HCT116 (cell line): ENCODE measurements around the gene ABHD12B. TPM values are rescaled to one million over a fixed set of nuclear protein-coding genes. Genes with fewer than 3 reads are reported as not detected.

ENCODE experiments used
- ATAC-seq: fragments of 200-7000 bp; cut with Tn5 transposase; 2 replicates; pipeline ENCODE4 v1.9.1; 2020; ENCODE audit warnings: mild to moderate bottlenecking, moderate library complexity
- BruUV-seq: library from RNA; stranded (reverse); fragments of 400-500 nt; replicated peaks from 2 replicates; lab custom pipeline; 2021; lab: Mats Ljungman, UMichigan
- CTCF ChIA-PET: fragments of 300-600 bp; sonication (Branson Sonifier 250); formaldehyde crosslinking; loops from one replicate; lab custom pipeline; 2021; ENCODE audit warnings: antibody characterized with exemption; lab: Charles Lee
- POLR2A ChIA-PET: fragments of 300-600, 350-600 bp; sonication (Branson Sonifier 250); formaldehyde crosslinking; loops from one replicate; lab custom pipeline; 2021; ENCODE audit warnings: antibody characterized with exemption; lab: Charles Lee
- RAD21 ChIA-PET, 2 experiments: fragments of 300-600 bp; sonication (Branson Sonifier 250); formaldehyde crosslinking; loops; one replicate each; lab custom pipeline; 2023; ENCODE audit warnings: low total read pairs in 2 of 2; ENCODE audit not compliant: uncharacterized antibody in 2 of 2, unreplicated experiment in 2 of 2, low non-redundant PET in 1 of 2; lab: Charles Lee
- DNase-seq: peaks from one replicate; pipeline ENCODE4 v3.0.0-alpha.2; 2010; ENCODE audit warnings: low read depth, low spot score
- H2AFZ ChIP-seq: fragments of 200-600 bp; shearing (Covaris generic), sonication (generic); 2 replicates; pipeline ENCODE4 v1.6.1; 2017; ENCODE audit warnings: low read depth, mixed run types, mixed read lengths, antibody characterized with exemption, low read length; ENCODE audit not compliant: poor library complexity, severe bottlenecking
- H3K27ac ChIP-seq: 2 replicates; pipeline ENCODE4 v1.5.1; 2012; ENCODE audit warnings: low read depth, low read length
- H3K27me3 ChIP-seq: fragments of 200-600 bp; sonication (generic); 2 replicates; pipeline ENCODE4 v1.6.1; 2016; ENCODE audit warnings: mixed run types, low read length, mixed read lengths; ENCODE audit not compliant: insufficient read depth
- H3K36me3 ChIP-seq, 2 experiments: fragments of 200-500 bp in 1 of 2; fragments of 200-600 bp in 1 of 2; sonication (Bioruptor generic) in 1 of 2; sonication (generic) in 1 of 2; 2 replicates each; pipeline versions ENCODE4 v1.5.1 to v1.6.1; 2014 to 2016; ENCODE audit warnings: low read length in 2 of 2, inconsistent platforms in 1 of 2, mixed read lengths in 1 of 2, mixed run types in 1 of 2; ENCODE audit not compliant: insufficient read depth in 2 of 2, control insufficient read depth in 1 of 2
- H3K4me1 ChIP-seq, 2 experiments: fragments of 200-600 bp in 1 of 2; sonication (generic) in 1 of 2; 2 replicates each; pipeline versions ENCODE4 v1.5.1 to v1.6.1; 2012 to 2017; ENCODE audit warnings: low read length in 2 of 2, inconsistent platforms in 1 of 2, mild to moderate bottlenecking in 1 of 2, mixed read lengths in 1 of 2, mixed run types in 1 of 2, moderate library complexity in 1 of 2; ENCODE audit not compliant: insufficient read depth in 2 of 2, control insufficient read depth in 1 of 2
- H3K4me2 ChIP-seq: fragments of 200-600 bp; sonication (generic); 2 replicates; pipeline ENCODE4 v1.6.1; 2017; ENCODE audit warnings: mixed run types, low read length, mixed read lengths
- H3K4me3 ChIP-seq, 2 experiments: fragments of 200-600 bp in 1 of 2; sonication (generic) in 1 of 2; replicated peaks in 1 of 2; 2 replicates each; pipeline ENCODE4 v1.5.1; 2011 to 2016; ENCODE audit warnings: low read length in 2 of 2, control low read depth in 1 of 2, low read depth in 1 of 2, mild to moderate bottlenecking in 1 of 2, mixed read lengths in 1 of 2, mixed run types in 1 of 2
- H3K79me2 ChIP-seq: fragments of 200-600 bp; sonication (generic); 2 replicates; pipeline ENCODE4 v1.6.1; 2017; ENCODE audit warnings: mild to moderate bottlenecking, mixed run types, low read length, moderate library complexity, mixed read lengths; ENCODE audit not compliant: insufficient read depth
- H3K9ac ChIP-seq: fragments of 200-600 bp; sonication (generic); 2 replicates; pipeline ENCODE4 v1.6.1; 2016; ENCODE audit warnings: low read length, mixed read lengths
- H3K9me2 ChIP-seq: fragments of 200-600 bp; sonication (generic), shearing (Covaris generic); 2 replicates; pipeline ENCODE4 v1.6.1; 2017; ENCODE audit warnings: mixed run types, mild to moderate bottlenecking, moderate library complexity; ENCODE audit not compliant: insufficient read depth
- H3K9me3 ChIP-seq, 2 experiments: fragments of 200-500 bp in 1 of 2; fragments of 200-600 bp in 1 of 2; sonication (Bioruptor generic) in 1 of 2; sonication (generic) in 1 of 2; 2 replicates each; pipeline ENCODE4 v1.6.1; 2014 to 2017; ENCODE audit warnings: low read length in 2 of 2, mixed read lengths in 2 of 2, inconsistent platforms in 1 of 2, low read depth in 1 of 2, mild to moderate bottlenecking in 1 of 2, mixed run types in 1 of 2, moderate library complexity in 1 of 2; ENCODE audit not compliant: control insufficient read depth in 1 of 2, insufficient read depth in 1 of 2
- H4K20me1 ChIP-seq: fragments of 200-600 bp; sonication (generic), shearing (Covaris generic); 2 replicates; pipeline ENCODE4 v1.6.1; 2017; ENCODE audit warnings: mixed run types, mild to moderate bottlenecking, moderate library complexity; ENCODE audit not compliant: insufficient read depth
- CEBPB ChIP-seq: IDR thresholded peaks from 2 replicates; pipeline ENCODE4 v1.6.1; 2012; ENCODE audit warnings: low read depth
- EZH2phosphoT487 ChIP-seq: fragments of 200-600 bp; IDR thresholded peaks from 2 replicates; pipeline ENCODE4 v1.6.1; 2018; ENCODE audit warnings: antibody characterized with exemption, borderline replicate concordance
- FOSL1 ChIP-seq: IDR thresholded peaks from 2 replicates; pipeline ENCODE4 v1.6.1; 2012; ENCODE audit warnings: low read depth
- POLR2A ChIP-seq: IDR thresholded peaks from 2 replicates; pipeline ENCODE4 v1.7.0; 2011; ENCODE audit warnings: borderline replicate concordance; ENCODE audit not compliant: insufficient read depth, insufficient read length; ENCODE audit errors: extremely low read depth
- POLR2AphosphoS5 ChIP-seq: IDR thresholded peaks from 2 replicates; pipeline ENCODE4 v1.6.1; 2011; ENCODE audit warnings: mild to moderate bottlenecking, low read depth, low read length, moderate library complexity
- SP1 ChIP-seq: IDR thresholded peaks from 2 replicates; pipeline ENCODE4 v1.6.1; 2012; ENCODE audit warnings: low read depth
- SRF ChIP-seq: IDR thresholded peaks from 2 replicates; pipeline ENCODE4 v1.6.1; 2012; ENCODE audit warnings: low read depth
- TCF7L2 ChIP-seq: IDR thresholded peaks from 2 replicates; pipeline ENCODE4 v1.7.0; 2011; ENCODE audit warnings: borderline replicate concordance, inconsistent platforms; ENCODE audit not compliant: insufficient read depth, insufficient read length; ENCODE audit errors: extremely low read depth
- ZNF274 ChIP-seq: fragments of 200-500 bp; sonication (Bioruptor generic); IDR thresholded peaks from 2 replicates; pipeline ENCODE4 v1.6.1; 2014; ENCODE audit warnings: mild to moderate bottlenecking, low read depth, low read length, inconsistent platforms
- intact Hi-C: fragments of 100-400 bp; cut with micrococcal nuclease; formaldehyde crosslinking; loops from 2 replicates; pipeline ENCODE4 v1.10.0; 2022
- total RNA-seq: library from RNA; stranded (reverse); gene quantifications from one replicate; pipeline ENCODE4 v1.2.1, GENCODE V29; 2021; ENCODE audit not compliant: unreplicated experiment
- TF ChIP-seq, protein P1 (sequence below): IDR thresholded peaks from 2 replicates; pipeline ENCODE4 v1.6.1; 2012; ENCODE audit warnings: low read depth
- TF ChIP-seq, protein P2 (sequence below), 3 experiments: fragments of 200-600 bp in 1 of 3; sonication (generic) in 1 of 3; IDR thresholded peaks in 2 of 3; conservative IDR thresholded peaks in 1 of 3; 2 replicates each; pipeline ENCODE4 v1.5.1; 2012 to 2017; ENCODE audit warnings: low read depth in 2 of 3, low read length in 2 of 3, antibody characterized with exemption in 1 of 3, borderline replicate concordance in 1 of 3, control low read depth in 1 of 3, mild to moderate bottlenecking in 1 of 3, mixed read lengths in 1 of 3, mixed run types in 1 of 3, moderate library complexity in 1 of 3; ENCODE audit not compliant: insufficient read depth in 1 of 3
- TF ChIP-seq, protein P3 (sequence below): IDR thresholded peaks from 2 replicates; pipeline ENCODE4 v1.6.1; 2012
- TF ChIP-seq, protein P4 (sequence below): IDR thresholded peaks from 2 replicates; pipeline ENCODE4 v1.6.1; 2012

The ABHD12B gene
- total RNA-seq, 1 experiment from 2014 or later = 0.74 TPM

DNA sequence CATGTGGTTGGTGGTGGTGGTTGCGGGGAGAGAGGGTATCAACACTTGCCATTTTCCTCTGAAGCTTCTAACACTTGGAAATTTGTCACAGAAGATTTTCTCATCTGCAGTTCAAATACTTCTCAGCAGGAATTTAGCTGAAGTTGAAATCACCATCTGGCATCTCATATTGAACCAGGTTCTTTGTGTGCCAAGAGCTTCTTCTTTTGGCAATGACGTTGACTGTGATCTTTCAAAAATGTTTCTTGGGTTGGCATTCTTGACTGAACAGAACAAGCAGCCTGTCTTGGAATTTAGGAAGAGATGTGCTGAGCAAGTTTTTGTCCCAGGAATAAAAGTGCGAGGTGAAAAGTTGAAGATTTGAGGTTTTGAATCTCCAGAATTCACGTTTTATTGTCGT lies 32.2 kb upstream of the ABHD12B start:
- H3K4me1 ChIP-seq = peaks cover 0 to 3% of the 10 kb centered on the region in 2 experiments; a peak in 1 of 4 replicates
- H2AFZ ChIP-seq = no peak overlapping the region
- H3K79me2 ChIP-seq = no peaks in the 10 kb centered on the region
- no peak overlapping the region for H3K4me3 ChIP-seq
- no peaks in the 10 kb centered on the region for H4K20me1 ChIP-seq
- ATAC-seq = no peak
- TF ChIP-seq, protein P1, sequence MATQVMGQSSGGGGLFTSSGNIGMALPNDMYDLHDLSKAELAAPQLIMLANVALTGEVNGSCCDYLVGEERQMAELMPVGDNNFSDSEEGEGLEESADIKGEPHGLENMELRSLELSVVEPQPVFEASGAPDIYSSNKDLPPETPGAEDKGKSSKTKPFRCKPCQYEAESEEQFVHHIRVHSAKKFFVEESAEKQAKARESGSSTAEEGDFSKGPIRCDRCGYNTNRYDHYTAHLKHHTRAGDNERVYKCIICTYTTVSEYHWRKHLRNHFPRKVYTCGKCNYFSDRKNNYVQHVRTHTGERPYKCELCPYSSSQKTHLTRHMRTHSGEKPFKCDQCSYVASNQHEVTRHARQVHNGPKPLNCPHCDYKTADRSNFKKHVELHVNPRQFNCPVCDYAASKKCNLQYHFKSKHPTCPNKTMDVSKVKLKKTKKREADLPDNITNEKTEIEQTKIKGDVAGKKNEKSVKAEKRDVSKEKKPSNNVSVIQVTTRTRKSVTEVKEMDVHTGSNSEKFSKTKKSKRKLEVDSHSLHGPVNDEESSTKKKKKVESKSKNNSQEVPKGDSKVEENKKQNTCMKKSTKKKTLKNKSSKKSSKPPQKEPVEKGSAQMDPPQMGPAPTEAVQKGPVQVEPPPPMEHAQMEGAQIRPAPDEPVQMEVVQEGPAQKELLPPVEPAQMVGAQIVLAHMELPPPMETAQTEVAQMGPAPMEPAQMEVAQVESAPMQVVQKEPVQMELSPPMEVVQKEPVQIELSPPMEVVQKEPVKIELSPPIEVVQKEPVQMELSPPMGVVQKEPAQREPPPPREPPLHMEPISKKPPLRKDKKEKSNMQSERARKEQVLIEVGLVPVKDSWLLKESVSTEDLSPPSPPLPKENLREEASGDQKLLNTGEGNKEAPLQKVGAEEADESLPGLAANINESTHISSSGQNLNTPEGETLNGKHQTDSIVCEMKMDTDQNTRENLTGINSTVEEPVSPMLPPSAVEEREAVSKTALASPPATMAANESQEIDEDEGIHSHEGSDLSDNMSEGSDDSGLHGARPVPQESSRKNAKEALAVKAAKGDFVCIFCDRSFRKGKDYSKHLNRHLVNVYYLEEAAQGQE = no peak
- TF ChIP-seq, protein P2, sequence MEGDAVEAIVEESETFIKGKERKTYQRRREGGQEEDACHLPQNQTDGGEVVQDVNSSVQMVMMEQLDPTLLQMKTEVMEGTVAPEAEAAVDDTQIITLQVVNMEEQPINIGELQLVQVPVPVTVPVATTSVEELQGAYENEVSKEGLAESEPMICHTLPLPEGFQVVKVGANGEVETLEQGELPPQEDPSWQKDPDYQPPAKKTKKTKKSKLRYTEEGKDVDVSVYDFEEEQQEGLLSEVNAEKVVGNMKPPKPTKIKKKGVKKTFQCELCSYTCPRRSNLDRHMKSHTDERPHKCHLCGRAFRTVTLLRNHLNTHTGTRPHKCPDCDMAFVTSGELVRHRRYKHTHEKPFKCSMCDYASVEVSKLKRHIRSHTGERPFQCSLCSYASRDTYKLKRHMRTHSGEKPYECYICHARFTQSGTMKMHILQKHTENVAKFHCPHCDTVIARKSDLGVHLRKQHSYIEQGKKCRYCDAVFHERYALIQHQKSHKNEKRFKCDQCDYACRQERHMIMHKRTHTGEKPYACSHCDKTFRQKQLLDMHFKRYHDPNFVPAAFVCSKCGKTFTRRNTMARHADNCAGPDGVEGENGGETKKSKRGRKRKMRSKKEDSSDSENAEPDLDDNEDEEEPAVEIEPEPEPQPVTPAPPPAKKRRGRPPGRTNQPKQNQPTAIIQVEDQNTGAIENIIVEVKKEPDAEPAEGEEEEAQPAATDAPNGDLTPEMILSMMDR (IDR thresholded peaks at IDR 0.05 in 2 of 3, conservative IDR thresholded peaks at IDR 0.05 in 1 of 3; ENCODE audit: borderline replicate concordance in 1 of 3, insufficient read depth in 1 of 3, low read depth in 2 of 3, low read length in 2 of 3) = no peak
- TF ChIP-seq, protein P3, sequence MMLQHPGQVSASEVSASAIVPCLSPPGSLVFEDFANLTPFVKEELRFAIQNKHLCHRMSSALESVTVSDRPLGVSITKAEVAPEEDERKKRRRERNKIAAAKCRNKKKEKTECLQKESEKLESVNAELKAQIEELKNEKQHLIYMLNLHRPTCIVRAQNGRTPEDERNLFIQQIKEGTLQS = no peak
- no peak for TF ChIP-seq SRF
- no peak for TF ChIP-seq POLR2AphosphoS5
- no peak for TF ChIP-seq POLR2A
- TF ChIP-seq ZNF274 = no peak
- TF ChIP-seq, protein P4, sequence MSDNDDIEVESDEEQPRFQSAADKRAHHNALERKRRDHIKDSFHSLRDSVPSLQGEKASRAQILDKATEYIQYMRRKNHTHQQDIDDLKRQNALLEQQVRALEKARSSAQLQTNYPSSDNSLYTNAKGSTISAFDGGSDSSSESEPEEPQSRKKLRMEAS = no peak
- no peak for TF ChIP-seq FOSL1
- TF ChIP-seq CEBPB = no peak
- no peak for TF ChIP-seq EZH2phosphoT487
- TF ChIP-seq SP1 = no peak
- no peak for TF ChIP-seq TCF7L2
- no peak overlapping the region for H3K27ac ChIP-seq
- no peak overlapping the region for H3K9ac ChIP-seq
- RAD21 ChIA-PET = no interaction called here
- CTCF ChIA-PET = interaction anchor here (0.8 kb wide), 1 partner anchor 21 kb away, joined by 3 read pairs; no protein-coding TSS in a partner anchor
- no peaks in the 10 kb centered on the region for H3K9me3 ChIP-seq
- no peaks in the 10 kb centered on the region for H3K27me3 ChIP-seq
- DNase-seq = no peak
- H3K36me3 ChIP-seq = no peaks in the 10 kb centered on the region
- POLR2A ChIA-PET = no interaction called here
- H3K4me2 ChIP-seq = no peak overlapping the region
- BruUV-seq = no TSS peak
- H3K9me2 ChIP-seq = no peaks in the 10 kb centered on the region
- intact Hi-C loops = no loop called here
